ENCODE results near the gene POMT1.
A peak's percentile ranks its signal among the peaks of the same experiment; 100 is the strongest.
"Not testable (repeated sequence)": the region's sequence is repeated elsewhere in the genome, so short reads cannot be mapped to it uniquely, and the experiment has no call there.

Gene POMT1

GRCh38 chr9:131525643-131526565 is 23.2 kb downstream of the POMT1 start:
- no peak for DNase-seq

DNA sequence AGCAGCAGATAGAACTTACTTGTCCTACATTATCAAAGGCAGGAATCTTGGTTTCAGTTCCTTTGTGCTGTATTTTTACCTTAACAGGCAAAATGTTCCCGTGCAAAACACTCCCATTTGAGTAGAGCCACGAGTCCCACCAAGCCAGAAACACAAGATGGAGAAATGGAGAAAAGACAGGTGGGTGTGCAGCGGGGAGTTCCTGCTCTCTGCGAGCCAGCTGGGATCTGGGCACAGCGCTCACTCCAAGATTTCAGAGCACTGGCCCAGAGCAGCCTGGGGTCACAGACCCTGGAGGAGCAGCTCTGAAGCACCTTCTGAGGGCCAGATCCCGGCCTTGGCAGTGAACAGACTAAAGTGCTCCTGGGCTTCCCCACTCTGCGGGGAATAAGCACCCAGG is 25.5 kb downstream of the POMT1 start:
- no peak for DNase-seq

DNA sequence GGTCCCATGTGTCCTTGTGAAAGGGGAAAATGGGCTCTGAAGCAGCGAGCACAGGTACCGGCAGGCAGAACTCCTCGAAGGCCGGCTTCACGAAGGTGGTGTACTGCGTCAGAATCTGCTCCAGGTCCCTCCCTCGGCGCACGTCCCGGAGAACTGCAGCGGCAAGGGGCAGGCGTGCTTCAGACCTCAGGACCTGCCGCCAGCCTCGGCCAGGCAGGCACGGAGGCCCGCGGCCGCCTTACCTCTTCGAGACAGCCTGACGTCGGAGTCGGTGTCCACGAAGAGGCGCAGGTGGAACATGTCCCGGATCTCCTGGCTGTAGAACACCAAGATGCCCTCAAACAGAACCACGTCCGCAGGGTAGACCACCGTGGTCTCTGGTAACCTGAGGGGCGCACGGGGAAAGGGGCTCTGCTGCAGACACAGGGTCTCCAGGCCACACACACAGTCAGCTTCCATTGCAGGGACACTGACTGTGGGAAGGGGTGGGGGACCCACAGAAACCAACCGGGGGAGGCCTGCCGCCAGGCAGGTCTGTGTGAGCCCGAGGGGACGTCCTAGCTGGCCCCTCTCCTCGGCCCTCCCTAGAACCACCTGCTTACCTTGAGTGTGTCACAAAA is 26.3 kb downstream of the POMT1 start:
- no peak for DNase-seq

- DNase-seq: no peak
These were observed 27.2 kb downstream of the POMT1 start for GRCh38 chr9:131529597-131530545.

- no peak for DNase-seq
These were observed 27.8 kb downstream of the POMT1 start for GRCh38 chr9:131530546-131530919.

DNA sequence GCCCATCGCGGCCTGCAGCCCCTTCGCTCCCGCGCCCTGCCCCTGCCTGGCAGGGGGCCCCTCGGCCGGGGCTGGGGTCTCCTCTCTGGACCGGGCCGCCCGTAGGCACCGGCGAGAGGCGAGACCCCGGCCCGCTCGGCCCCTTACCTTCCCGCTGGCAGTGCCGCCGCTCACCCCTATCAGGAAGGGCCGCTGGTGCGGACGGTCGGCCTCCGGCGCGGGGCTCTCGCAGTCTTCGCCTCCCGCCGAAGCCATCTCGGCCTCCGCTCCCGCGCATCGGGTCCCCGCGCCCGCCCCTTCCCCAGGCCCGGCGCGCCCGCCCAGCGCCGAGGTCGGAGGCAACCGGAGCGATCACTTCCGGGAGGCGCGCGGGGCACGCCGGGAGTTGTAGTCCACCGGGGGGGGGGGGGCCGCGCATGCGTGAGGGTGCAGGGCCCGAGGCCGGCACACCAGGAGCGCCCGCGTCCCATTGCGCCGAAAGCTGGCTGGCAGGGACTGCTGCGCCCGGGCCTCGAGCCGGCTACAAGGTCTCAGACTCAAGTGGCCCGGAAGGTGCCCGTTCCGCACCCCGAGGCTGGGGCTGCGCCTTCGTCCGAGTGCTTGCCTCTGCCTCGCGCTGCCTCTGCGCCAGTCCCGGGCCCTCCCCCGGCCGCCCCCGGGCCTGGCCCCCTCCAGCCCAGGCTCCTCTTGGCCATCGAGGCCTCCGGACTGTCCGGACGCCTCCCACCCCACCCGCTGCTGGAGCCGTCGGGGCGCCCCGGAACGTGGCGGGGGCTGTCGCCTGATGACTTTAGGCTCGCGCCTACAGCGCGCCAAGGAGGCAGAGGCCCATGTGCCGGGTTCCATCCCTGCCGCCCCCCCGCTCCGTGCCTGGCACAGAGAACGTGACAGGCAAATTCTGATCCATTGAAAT is 28.5 kb downstream of the POMT1 start, which contains the start of gene UCK1:
UCK1 (minus strand) TSS at position 344 of the 913 bp plus-strand sequence; CDS start at position 255, 89 bp downstream.
- peak; percentile 58 for DNase-seq

- DNase-seq: peak; percentile 10
These were observed 32.1 kb downstream of the POMT1 start for GRCh38 chr9:131534721-131535237.

GRCh38 chr9:131537946-131538345 is 35.2 kb downstream of the POMT1 start:
- DNase-seq: no peak

DNA sequence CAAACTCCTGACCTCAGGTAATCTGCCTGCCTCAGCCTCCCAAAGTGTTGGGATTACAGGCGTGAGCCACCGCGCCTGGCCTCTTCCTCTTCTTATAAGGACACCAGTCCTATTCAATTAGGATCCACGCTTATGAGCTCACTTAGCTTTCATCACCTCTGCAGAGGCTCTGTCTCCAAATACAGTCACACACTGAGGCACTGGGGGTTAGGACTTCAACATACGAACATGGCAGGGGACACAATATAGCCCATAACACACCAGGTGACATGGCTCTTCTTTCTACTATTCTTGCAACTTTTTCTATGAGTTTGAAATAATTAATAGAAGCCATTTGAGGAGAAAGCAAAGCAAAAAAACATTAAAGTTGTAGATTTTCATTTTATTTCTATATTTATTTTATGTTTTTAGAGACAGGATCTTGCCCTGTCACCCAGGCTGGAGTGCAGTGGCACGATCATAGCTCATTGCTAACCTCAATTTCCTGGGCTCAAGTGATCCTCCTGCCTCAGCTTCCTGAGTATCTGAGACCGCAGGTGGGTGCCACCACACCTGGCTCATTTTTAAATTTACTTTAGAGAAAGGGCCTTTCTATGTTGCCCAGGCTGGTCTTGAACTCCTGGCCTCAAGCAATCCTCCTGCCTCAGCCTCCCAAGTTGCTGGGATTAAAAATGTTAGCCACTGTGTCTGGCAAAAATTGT is 36.7 kb downstream of the POMT1 start:
- peak; percentile 53 for DNase-seq

GRCh38 chr9:131543141-131543540 is 40.4 kb downstream of the POMT1 start:
- no peak for DNase-seq

DNA sequence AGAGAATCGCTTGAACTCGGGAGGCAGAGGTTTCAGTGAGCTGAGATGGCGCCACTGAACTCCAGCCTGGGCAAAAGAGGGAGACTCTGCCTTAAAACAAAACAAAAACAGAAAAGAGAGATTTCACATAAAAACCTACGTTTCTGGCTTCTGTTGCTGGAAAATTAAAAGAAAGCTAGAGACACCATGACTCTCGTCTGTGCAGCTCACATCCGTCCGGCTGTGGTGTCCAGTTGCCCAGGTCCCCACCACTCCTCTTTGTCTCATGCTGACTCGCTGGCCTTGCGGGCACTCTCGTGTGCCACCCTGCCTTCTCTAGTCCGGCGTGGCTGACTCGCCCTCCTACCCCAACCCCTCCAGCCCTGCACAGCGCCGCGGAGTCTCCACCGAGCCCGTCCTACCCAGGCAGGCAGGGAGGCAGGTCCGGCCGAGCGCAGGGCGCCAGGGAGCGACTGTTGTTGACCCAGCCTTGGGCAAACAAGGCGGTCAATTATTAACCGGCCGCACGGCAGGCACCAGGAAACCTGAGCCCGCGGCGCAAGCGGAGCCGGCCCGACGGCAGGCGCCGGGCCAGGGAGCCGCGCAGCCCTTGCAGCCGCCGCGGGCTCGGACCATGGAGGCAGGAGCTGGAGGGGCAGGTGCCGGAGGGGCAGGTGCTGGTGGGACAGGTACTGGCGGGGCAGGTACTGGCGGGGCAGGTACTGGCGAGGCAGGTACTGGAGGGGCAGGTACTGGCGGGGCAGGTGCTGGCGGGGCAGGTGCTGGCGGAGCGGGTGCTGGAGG is 42.5 kb downstream of the POMT1 start, which contains the start of gene PRRT1B:
PRRT1B (plus strand) TSS at position 521 of the 783 bp plus-strand sequence; CDS start at position 614, 93 bp downstream.
- no peak for DNase-seq

GRCh38 chr9:131545786-131546335 is 43.1 kb downstream of the POMT1 start:
- DNase-seq: no peak

DNA sequence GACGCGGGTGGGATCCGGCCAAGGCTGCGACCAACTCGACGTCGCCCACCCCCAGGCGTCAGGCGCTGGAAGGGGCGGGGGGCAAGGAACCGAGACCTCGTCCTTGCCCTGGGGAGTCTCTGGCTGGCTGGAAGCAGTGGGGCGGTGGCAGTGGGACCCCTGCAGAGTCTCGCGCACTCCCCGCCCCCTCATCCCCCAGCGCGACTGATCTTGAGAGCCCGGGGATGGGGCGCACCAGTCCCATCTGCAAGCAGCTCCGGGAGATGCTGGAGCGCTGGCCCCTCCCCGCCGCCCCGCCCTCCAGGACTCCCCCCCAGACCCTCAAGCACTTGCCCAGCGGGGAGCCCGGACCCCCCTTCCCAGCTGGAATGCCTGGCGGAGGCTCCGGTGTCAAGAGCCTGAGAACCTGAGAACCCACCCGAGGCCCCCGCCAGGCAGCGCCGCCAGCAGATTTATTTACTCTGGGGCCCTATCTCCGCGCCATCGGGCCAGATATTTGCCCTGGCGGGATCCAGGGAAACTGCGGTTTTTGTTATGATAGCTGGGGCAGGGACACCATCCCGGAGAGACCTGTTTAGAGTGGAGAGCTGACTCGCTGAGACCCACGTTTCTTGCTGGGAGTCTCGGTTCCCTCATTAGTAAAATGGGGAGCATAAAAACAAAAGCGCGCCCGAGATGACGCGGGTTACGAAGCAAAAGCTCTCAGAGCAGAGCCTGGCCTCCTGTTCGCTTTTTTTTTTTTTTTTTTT is 43.8 kb downstream of the POMT1 start:
- no peak for DNase-seq

- not testable (repeated sequence) for DNase-seq
These were observed 46.5 kb downstream of the POMT1 start for GRCh38 chr9:131549186-131549585.

GRCh38 chr9:131550465-131550864 is 47.7 kb downstream of the POMT1 start:
- not testable (repeated sequence) for DNase-seq

- no peak for DNase-seq
These were observed 49.3 kb downstream of the POMT1 start for GRCh38 chr9:131552030-131552429.

- DNase-seq: no peak
These were observed 51.5 kb downstream of the POMT1 start for GRCh38 chr9:131554087-131554842.

GRCh38 chr9:131554843-131555351 is 52.2 kb downstream of the POMT1 start:
- DNase-seq: no peak
